BE2C (cell line): ENCODE results near the gene UNK.

ENCODE experiments used
- DNase-seq: peaks from one replicate; pipeline ENCODE4 v3.0.0-alpha.2; 2020
- H3K27me3 ChIP-seq: fragments of 250-450 bp; sonication (Bioruptor Pico); 2 replicates; pipeline ENCODE4 v1.5.1; 2020; ENCODE audit warnings: mild to moderate bottlenecking
- H3K36me3 ChIP-seq: fragments of 250-450 bp; sonication (Bioruptor Pico); 2 replicates; pipeline ENCODE4 v1.5.1; 2020; ENCODE audit warnings: mild to moderate bottlenecking
- H3K4me1 ChIP-seq: fragments of 250-450 bp; sonication (Bioruptor Pico); 2 replicates; pipeline ENCODE4 v1.5.1; 2020
- H3K4me3 ChIP-seq: 2 replicates; pipeline ENCODE4 v1.5.1; 2011; ENCODE audit warnings: low read depth, low read length
- H3K9me3 ChIP-seq: fragments of 250-450 bp; sonication (Bioruptor Pico); 2 replicates; pipeline ENCODE4 v1.5.1; 2020
- TF ChIP-seq, protein P1 (sequence below): IDR thresholded peaks from 2 replicates; pipeline ENCODE4 v1.5.1; 2012; ENCODE audit warnings: mild to moderate bottlenecking, low read depth, low read length

Gene UNK

DNA sequence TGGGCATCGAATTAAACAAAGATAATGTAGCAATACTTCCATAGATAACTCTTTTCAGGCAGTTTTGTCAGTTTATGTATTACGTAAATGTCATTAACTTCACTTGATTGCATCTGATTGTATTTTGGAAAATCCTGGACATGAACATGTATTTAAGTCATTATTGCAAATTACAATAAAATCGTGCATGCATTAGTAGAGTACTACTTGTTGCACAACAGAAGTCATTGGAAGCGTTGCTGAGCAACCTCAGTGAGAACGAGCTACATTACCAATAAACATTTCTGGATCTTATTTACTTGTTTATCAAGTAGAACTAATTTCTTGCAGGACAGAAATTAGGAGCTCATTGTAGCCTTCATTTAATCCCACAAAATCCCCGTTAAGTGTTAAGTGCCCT lies 6.6 kb downstream of the UNK start:
- Histone ChIP-seq H3K4me3 (no peak overlapping the region), H3K36me3 (peaks cover 47% of the 10 kb centered on the region), H3K4me1 (no peaks in the 10 kb centered on the region), H3K9me3 (no peaks in the 10 kb centered on the region), H3K27me3 (no peaks in the 10 kb centered on the region)
- DNase-seq, result no peak
- TF ChIP-seq, protein P1, sequence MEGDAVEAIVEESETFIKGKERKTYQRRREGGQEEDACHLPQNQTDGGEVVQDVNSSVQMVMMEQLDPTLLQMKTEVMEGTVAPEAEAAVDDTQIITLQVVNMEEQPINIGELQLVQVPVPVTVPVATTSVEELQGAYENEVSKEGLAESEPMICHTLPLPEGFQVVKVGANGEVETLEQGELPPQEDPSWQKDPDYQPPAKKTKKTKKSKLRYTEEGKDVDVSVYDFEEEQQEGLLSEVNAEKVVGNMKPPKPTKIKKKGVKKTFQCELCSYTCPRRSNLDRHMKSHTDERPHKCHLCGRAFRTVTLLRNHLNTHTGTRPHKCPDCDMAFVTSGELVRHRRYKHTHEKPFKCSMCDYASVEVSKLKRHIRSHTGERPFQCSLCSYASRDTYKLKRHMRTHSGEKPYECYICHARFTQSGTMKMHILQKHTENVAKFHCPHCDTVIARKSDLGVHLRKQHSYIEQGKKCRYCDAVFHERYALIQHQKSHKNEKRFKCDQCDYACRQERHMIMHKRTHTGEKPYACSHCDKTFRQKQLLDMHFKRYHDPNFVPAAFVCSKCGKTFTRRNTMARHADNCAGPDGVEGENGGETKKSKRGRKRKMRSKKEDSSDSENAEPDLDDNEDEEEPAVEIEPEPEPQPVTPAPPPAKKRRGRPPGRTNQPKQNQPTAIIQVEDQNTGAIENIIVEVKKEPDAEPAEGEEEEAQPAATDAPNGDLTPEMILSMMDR, result no peak

DNA sequence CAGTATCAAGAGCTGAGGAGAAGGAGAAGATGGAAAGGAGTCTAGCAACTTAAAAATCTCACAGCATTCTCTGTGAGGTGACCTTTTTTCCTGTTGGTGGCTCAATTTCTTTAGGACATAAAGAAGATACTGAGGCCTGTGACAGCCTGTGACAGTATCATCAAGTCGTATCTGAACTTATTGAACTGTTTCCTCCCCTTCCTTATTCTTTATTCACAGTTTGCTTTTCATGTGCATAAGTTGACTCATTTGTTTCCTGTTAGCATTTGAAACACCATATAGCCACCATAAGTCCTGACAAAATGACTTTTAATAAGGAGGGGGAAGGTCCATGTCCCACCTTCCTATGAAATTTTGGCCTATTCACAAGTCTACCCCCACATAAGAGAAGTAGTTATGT lies 8.9 kb downstream of the UNK start:
- H3K9me3 ChIP-seq, result no peaks in the 10 kb centered on the region
- H3K4me3 ChIP-seq, result no peak overlapping the region
- no peak for DNase-seq
- H3K36me3 ChIP-seq, result peaks cover 63% of the 10 kb centered on the region
- no peaks in the 10 kb centered on the region for H3K4me1 ChIP-seq
- TF ChIP-seq, protein P1, result no peak
- no peaks in the 10 kb centered on the region for H3K27me3 ChIP-seq

DNA sequence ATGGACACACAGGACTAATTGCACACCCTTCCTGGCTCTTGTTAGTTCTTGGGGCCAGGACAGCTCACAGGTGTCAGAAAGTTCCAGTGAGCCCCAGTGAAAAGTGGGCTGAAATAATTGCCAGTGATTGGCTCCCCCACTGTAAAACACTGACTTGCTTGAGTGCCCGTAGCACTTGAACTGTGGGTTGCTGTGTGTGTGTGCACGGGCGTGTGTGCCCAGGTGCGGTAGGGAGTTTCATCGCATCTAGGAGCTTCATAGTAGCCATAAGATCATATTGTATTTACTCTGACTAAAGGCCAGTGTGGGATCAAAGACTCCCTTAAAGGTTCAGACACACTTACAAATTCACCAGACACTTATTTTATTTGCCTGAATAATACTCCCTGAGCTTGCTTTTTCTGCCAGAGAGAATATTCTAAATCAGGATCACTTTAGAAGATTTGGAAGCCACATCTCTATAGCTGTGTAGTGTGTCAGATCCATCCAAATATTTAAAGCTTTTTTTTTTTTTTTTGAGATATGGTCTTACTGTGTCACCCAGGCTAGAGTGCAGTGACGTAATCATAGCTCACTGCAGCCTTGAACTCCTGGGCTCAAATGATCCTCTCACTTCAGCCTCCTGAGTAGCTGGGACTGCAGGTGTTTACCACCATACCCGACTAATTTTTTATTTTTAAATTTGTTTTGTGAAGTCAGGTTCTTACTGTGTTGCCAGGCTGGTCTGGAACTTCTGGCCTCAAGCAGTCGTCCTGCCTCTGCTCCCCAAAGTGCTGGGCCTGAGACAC lies 11.4 kb downstream of the UNK start:
- Histone ChIP-seq H3K4me1 (no peaks in the 10 kb centered on the region), H3K4me3 (no peak overlapping the region), H3K36me3 (peaks cover 79% of the 10 kb centered on the region), H3K9me3 (no peaks in the 10 kb centered on the region), H3K27me3 (no peaks in the 10 kb centered on the region)
- DNase-seq, result no peak
- TF ChIP-seq, protein P1, result no peak

DNA sequence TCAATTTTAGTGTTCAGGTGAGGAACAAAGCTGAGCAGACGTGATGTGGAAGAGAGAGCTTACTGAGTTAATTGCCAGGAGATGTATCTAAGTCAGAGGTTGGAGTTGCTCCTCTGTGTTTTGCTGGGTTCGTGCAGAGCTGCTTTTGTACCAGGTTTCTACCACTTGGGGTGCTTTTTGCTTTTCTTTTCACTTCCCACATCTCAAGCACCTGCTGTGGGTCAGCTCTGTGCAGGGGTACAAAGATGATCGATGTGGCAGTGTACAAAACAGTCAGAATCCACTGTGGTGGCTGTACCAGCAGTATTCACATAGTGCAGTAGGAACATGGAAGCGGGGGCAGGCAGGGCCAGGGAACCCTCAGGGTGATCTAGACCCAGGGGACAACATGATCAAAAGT lies 14.8 kb downstream of the UNK start:
- Histone ChIP-seq H3K9me3 (no peaks in the 10 kb centered on the region), H3K4me1 (peaks cover 3% of the 10 kb centered on the region), H3K36me3 (peaks cover 61% of the 10 kb centered on the region), H3K4me3 (no peak overlapping the region), H3K27me3 (no peaks in the 10 kb centered on the region)
- TF ChIP-seq, protein P1, result no peak
- DNase-seq, result no peak

DNA sequence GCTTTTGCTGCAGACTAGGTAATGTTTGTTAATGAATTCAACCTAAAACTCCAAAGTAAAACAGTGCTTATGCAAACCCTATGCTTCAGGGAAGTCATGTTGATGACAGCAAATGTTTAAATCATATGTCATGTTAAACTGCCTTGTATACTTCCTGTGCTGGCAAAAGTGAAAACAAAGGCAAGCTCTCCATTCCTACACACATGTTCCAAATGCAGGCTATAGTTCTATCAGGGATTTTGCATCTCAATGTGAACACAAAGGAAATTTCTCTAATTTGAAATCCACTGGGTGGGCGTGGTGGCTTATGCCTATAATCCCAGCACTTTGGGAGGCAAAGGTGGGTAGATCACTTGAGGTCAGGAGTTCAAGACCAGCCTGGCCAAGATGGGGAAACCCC lies 19.3 kb downstream of the UNK start:
- H3K9me3 ChIP-seq, result no peaks in the 10 kb centered on the region
- H3K4me1 ChIP-seq, result peaks cover 14% of the 10 kb centered on the region
- peaks cover 19% of the 10 kb centered on the region for H3K36me3 ChIP-seq
- DNase-seq, result no peak
- H3K4me3 ChIP-seq, result no peak overlapping the region
- TF ChIP-seq, protein P1, result no peak
- H3K27me3 ChIP-seq, result no peaks in the 10 kb centered on the region

DNA sequence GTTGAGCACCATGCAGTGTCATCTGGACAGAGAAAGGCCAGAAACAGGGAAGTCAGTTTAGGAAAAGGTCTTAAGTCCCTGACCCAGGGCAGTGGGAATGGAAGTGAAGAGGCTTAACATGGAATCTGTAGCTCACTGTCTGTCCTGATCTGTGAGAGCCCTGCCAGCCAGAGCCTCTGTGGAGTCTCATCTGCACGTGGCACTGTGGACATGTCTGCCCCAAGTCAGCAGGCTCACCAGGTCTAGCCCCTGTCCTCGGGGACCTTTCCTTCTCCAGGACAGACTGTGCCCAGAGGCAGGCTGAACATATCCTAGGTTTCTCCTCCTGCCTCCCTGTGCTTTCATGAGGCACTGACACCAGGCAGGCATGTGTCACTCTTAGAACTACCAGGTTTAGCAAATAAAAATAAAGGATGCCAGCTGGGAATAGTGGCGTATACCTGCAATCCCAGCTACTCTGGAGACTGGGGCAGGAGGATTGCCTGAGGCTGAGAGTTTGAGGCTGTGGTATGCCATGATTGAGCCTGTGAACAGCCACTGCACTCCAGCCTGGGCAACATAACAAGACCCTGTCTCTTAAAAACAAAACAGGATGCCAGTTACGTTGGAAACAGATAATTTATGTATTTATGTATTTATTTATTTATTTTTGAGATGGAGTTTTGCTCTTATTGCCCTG lies 22.4 kb downstream of the UNK start:
- TF ChIP-seq, protein P1, result no peak
- H3K9me3 ChIP-seq, result no peaks in the 10 kb centered on the region

More for the DNA sequence above, 22.4 kb downstream of the UNK start:
- Histone ChIP-seq H3K36me3 (peaks cover 25% of the 10 kb centered on the region), H3K4me1 (peaks cover 29% of the 10 kb centered on the region), H3K27me3 (no peaks in the 10 kb centered on the region), H3K4me3 (no peak overlapping the region)
- no peak for DNase-seq
